Left kidney (tissue), 2 donors: ENCODE data around the gene ATAD3A. TPM values are rescaled to one million over a fixed set of nuclear protein-coding genes. Genes with fewer than 3 reads are reported as not detected.
"Not testable (repeated sequence)": the region's sequence is repeated elsewhere in the genome, so short reads cannot be mapped to it uniquely, and the experiment has no call there.

Experiments used
- DNase-seq: peaks from one replicate; pipeline ENCODE4 v3.0.0-alpha.2; 2013
- polyA plus RNA-seq: library from polyadenylated mRNA; unstranded; fragments of 120-200 nt; gene quantifications from one replicate; pipeline ENCODE4 v1.2.1, GENCODE V29; 2013; ENCODE audit not compliant: insufficient read length

Gene ATAD3A
- polyA plus RNA-seq, 1 donor: 21.5 TPM

- DNase-seq: no peak
Measured at GRCh38 chr1:1487701-1488100, 24.3 kb upstream of the ATAD3A start.

- no peak for DNase-seq
Measured at GRCh38 chr1:1489231-1489630, 22.7 kb upstream of the ATAD3A start.

GRCh38 chr1:1489861-1490260 lies 22.1 kb upstream of the ATAD3A start:
- DNase-seq: no peak

- DNase-seq: no peak
Measured at GRCh38 chr1:1490633-1491230, 21.2 kb upstream of the ATAD3A start.

- no peak for DNase-seq
Measured at GRCh38 chr1:1491601-1492000, 20.4 kb upstream of the ATAD3A start.

- not testable (repeated sequence) for DNase-seq
Measured at GRCh38 chr1:1494311-1494710, 17.7 kb upstream of the ATAD3A start.

- DNase-seq: not testable (repeated sequence)
Measured at GRCh38 chr1:1495461-1495975, 16.4 kb upstream of the ATAD3A start.

- peak; percentile 53 for DNase-seq
Measured at GRCh38 chr1:1504777-1505365, 7.1 kb upstream of the ATAD3A start.

- peak; percentile 3 for DNase-seq
Measured at GRCh38 chr1:1505366-1505798, 6.6 kb upstream of the ATAD3A start.

GRCh38 chr1:1505801-1506200 lies 6.2 kb upstream of the ATAD3A start:
- not testable (repeated sequence) for DNase-seq

- DNase-seq: no peak
Measured at GRCh38 chr1:1507305-1507704, 4.7 kb upstream of the ATAD3A start.

- DNase-seq: not testable (repeated sequence)
Measured at GRCh38 chr1:1508775-1509464, 3.0 kb upstream of the ATAD3A start.

GRCh38 chr1:1509465-1509850 lies 2.5 kb upstream of the ATAD3A start:
- not testable (repeated sequence) for DNase-seq

- peak; percentile 8 for DNase-seq
Measured at GRCh38 chr1:1510912-1511532, 940 bp upstream of the ATAD3A start.

GRCh38 chr1:1512425-1512824 lies 463 bp downstream of the ATAD3A start:
- DNase-seq: not testable (repeated sequence)

- DNase-seq: not testable (repeated sequence)
Measured at GRCh38 chr1:1513675-1514074, 1.7 kb downstream of the ATAD3A start.

GRCh38 chr1:1514376-1514775 lies 2.4 kb downstream of the ATAD3A start:
- DNase-seq: not testable (repeated sequence)

- not testable (repeated sequence) for DNase-seq
Measured at GRCh38 chr1:1516923-1517322, 5.0 kb downstream of the ATAD3A start.

GRCh38 chr1:1517973-1518620 lies 6.1 kb downstream of the ATAD3A start:
- DNase-seq: no peak

- not testable (repeated sequence) for DNase-seq
Measured at GRCh38 chr1:1518621-1519007, 6.7 kb downstream of the ATAD3A start.

GRCh38 chr1:1519805-1520505 lies 8.0 kb downstream of the ATAD3A start:
- not testable (repeated sequence) for DNase-seq

- DNase-seq: no peak
Measured at GRCh38 chr1:1521331-1521730, 9.4 kb downstream of the ATAD3A start.
